Upper lobe of right lung (tissue), 1 donor: ENCODE results near the gene COL21A1. TPM values are rescaled to one million over a fixed set of nuclear protein-coding genes. Genes with fewer than 3 reads are reported as not detected.
A peak's percentile ranks its signal among the peaks of the same experiment; 100 is the strongest.

Experiments used
- ATAC-seq: fragments of 200-7000 bp; cut with Tn5 transposase; one replicate; pipeline ENCODE4 v1.9.1; 2020; ENCODE audit warnings: mild to moderate bottlenecking, moderate library complexity
- DNase-seq: peaks from one replicate; pipeline ENCODE4 v3.0.0-alpha.2; 2020
- H3K27ac ChIP-seq: fragments of 200-600 bp; one replicate; pipeline ENCODE4 v1.8.0; 2022
- H3K27me3 ChIP-seq: fragments of 200-600 bp; one replicate; pipeline ENCODE4 v1.8.0; 2022; ENCODE audit warnings: mild to moderate bottlenecking
- H3K36me3 ChIP-seq: fragments of 200-600 bp; one replicate; pipeline ENCODE4 v1.8.0; 2022
- H3K4me1 ChIP-seq: fragments of 200-600 bp; one replicate; pipeline ENCODE4 v1.8.0; 2022
- H3K4me3 ChIP-seq: fragments of 200-600 bp; one replicate; pipeline ENCODE4 v1.8.0; 2022; ENCODE audit warnings: mild to moderate bottlenecking
- H3K9me3 ChIP-seq: fragments of 200-600 bp; one replicate; pipeline ENCODE4 v1.8.0; 2022
- intact Hi-C: fragments of 100-400 bp; cut with DNase I; formaldehyde crosslinking; loops from one replicate; pipeline ENCODE4 v1.11.0; 2022
- long read RNA-seq: library from polyadenylated mRNA; unstranded; transcript quantifications from one replicate; pipeline ENCODE4 v2.0.0, GENCODE V29; 2021
- total RNA-seq: library from RNA; stranded (reverse); fragmentation: NEBNext Ultra II Directional; extraction: Animal tissue kit (Norgen Biotek cat#: 25700); gene quantifications from one replicate; pipeline ENCODE4 v1.2.1, GENCODE V29; 2021
- TF ChIP-seq, protein P1 (sequence below): fragments of 200-600 bp; IDR thresholded peaks from one replicate; pipeline ENCODE4 v1.8.0; 2022; ENCODE audit warnings: antibody characterized with exemption
- donor health status: DM: no; HTN: yes; CAD: no; lungs with severe emphysema.

The COL21A1 gene
- total RNA-seq: 15.6 TPM
- long read RNA-seq, partial matches to known transcripts: 1 of 2 reads
- long read RNA-seq, other reads (novel, unspliced or antisense): 1 of 2 reads

DNA sequence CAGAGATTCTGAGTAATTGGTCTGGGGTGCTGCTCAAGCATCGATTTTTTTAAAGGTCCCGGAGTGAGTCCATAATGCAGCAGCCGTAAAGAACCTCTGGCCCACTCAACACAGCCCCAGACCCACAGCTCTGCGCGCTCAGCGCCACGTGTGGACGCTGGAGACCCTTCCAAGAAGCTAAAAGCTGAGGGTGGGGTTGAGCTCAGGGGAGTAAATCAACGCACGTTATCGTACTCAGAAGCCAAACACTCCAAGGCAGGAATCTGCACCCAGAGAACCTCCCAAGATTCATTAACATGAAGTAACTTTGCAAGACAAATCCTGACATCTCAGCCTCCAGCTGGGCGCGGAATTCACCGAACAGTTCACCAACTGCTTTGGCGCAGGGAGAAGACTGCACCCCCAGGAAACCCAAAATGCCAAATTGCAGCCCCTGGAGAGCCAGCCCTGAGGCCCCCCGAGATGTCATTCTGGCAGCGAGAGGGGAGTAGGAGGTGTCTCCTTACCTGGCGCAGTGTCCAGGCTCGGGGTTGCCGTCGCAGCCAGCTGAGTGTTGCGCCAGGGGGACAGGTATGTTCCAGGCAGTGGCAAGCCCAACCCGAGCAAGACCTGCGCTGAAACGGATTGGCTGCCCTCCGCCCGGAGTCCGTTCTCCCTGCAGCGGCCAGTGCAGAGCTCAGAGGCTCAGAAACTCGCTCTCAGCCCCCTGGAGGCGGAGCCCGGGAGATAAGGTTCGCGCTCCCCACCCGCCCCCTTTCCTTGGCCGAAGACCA is at the start of gene COL21A1:
COL21A1 (minus strand) TSS at position 700 of the 773 bp plus-strand sequence. CDS start 64,962 bp downstream, outside the sequence.
- no peaks in the 10 kb centered on the region for H3K27me3 ChIP-seq
- ATAC-seq: peak; percentile 70
- H3K36me3 ChIP-seq: no peaks in the 10 kb centered on the region
- intact Hi-C loops: no loop called here
- TF ChIP-seq, protein P1, sequence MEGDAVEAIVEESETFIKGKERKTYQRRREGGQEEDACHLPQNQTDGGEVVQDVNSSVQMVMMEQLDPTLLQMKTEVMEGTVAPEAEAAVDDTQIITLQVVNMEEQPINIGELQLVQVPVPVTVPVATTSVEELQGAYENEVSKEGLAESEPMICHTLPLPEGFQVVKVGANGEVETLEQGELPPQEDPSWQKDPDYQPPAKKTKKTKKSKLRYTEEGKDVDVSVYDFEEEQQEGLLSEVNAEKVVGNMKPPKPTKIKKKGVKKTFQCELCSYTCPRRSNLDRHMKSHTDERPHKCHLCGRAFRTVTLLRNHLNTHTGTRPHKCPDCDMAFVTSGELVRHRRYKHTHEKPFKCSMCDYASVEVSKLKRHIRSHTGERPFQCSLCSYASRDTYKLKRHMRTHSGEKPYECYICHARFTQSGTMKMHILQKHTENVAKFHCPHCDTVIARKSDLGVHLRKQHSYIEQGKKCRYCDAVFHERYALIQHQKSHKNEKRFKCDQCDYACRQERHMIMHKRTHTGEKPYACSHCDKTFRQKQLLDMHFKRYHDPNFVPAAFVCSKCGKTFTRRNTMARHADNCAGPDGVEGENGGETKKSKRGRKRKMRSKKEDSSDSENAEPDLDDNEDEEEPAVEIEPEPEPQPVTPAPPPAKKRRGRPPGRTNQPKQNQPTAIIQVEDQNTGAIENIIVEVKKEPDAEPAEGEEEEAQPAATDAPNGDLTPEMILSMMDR: peak; percentile 22
- no peaks in the 10 kb centered on the region for H3K9me3 ChIP-seq
- H3K27ac ChIP-seq: peak within 1 kb of the TSS; percentile 39
- peak within 1 kb of the TSS; percentile 52 for H3K4me3 ChIP-seq
- DNase-seq: peak; percentile 65
- peaks cover 6% of the 10 kb centered on the region for H3K4me1 ChIP-seq

DNA sequence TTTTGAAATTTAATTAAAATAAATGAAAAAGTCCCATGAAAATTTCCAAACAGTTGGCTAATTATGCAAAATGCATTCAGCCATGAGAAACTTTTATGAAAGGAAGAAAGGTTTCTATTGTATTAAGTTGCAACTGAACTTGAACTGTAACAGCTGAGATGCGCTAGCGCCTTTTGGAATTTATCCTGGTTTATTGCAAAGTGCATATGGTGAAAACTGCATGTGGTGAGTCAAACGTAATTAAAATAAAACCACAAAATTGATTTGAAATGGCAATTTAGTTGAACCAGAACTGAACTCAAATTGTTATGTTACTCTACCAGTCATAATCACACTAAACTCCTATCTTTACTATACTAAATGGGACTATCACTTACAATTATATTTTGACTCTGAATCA is 46.4 kb upstream of the COL21A1 start:
- intact Hi-C loops: loop anchor here (5.0 kb wide), 1 partner anchor 311 kb away; no protein-coding TSS in a partner anchor
- no peaks in the 10 kb centered on the region for H3K27me3 ChIP-seq
- ATAC-seq (no peak), DNase-seq (no peak)
- no peaks in the 10 kb centered on the region for H3K36me3 ChIP-seq
- H3K9me3 ChIP-seq: no peaks in the 10 kb centered on the region
- no peaks in the 10 kb centered on the region for H3K4me1 ChIP-seq
- TF ChIP-seq, protein P1: no peak
- no peak overlapping the region for H3K4me3 ChIP-seq
- no peak overlapping the region for H3K27ac ChIP-seq

DNA sequence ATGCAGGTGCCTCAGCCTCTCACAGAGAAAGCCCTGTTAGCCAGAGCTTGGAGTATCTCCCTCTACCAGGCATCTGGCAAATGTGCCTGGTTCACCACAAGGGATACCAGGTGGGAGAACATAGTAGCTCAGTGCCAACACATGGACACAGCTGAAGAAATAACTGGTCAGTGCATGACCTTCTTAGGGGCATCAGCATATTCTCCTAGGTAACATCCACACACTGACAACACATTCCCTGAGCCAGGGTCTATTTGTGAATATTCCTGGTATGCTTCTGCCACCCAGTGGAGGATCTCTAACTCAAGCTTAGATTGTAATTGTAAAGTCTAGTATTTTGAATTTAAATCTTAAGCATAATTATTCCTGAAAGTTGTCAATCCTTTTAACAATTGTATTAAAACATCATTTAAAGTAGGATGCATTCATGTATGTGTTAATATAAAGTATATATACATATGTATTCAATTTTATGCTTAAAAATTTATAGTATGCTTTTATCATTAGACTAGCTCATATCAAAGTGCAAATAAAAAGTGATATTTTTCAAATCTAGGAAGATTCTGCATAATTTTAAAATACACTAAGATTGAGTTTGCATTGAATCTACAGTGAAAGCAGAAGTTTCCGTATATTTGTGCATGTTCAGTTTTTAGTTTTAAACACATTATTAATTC is 45.3 kb upstream of the COL21A1 start:
- DNase-seq: no peak
- Histone ChIP-seq H3K4me1 (no peaks in the 10 kb centered on the region), H3K36me3 (no peaks in the 10 kb centered on the region), H3K4me3 (no peak overlapping the region), H3K27me3 (no peaks in the 10 kb centered on the region), H3K9me3 (no peaks in the 10 kb centered on the region), H3K27ac (no peak overlapping the region)
- TF ChIP-seq, protein P1: peak; percentile 66
- peak; percentile 83 for ATAC-seq
- intact Hi-C loops: loop anchor here (5.0 kb wide), 1 partner anchor 310 kb away; no protein-coding TSS in a partner anchor

- no peaks in the 10 kb centered on the region for H3K36me3 ChIP-seq
- no peaks in the 10 kb centered on the region for H3K4me1 ChIP-seq
- H3K27me3 ChIP-seq: no peaks in the 10 kb centered on the region
- DNase-seq (no peak), ATAC-seq (no peak)
- H3K9me3 ChIP-seq: no peaks in the 10 kb centered on the region
- H3K27ac ChIP-seq: no peak overlapping the region
- H3K4me3 ChIP-seq: no peak overlapping the region
- intact Hi-C loops: loop anchor here (5.0 kb wide), 1 partner anchor 309 kb away; no protein-coding TSS in a partner anchor
- TF ChIP-seq, protein P1: no peak
These were observed 44.0 kb upstream of the COL21A1 start for GRCh38 chr6:56291302-56291917.

DNA sequence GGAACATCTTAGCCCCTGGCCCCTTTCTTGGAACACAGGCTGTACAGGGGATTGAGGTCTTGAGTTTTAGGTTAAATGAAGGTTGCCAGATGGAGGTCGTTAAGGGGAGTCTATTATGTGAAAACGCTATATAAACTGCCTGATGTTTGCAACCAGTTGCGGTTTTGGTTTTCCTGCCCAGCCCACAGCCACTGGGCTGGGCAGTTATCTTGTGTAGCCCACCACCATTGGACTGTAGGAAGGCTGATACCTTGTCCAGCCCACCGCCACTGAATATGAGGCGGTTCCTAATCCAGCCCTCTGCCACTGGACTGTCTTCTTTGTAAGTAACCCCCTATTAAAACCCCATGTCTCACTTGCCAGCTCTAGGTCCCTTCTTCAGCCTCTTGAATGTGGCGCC is 42.3 kb upstream of the COL21A1 start:
- Histone ChIP-seq H3K27ac (no peak overlapping the region), H3K36me3 (no peaks in the 10 kb centered on the region), H3K4me1 (no peaks in the 10 kb centered on the region), H3K4me3 (no peak overlapping the region), H3K27me3 (no peaks in the 10 kb centered on the region), H3K9me3 (no peaks in the 10 kb centered on the region)
- intact Hi-C loops: loop anchor here (5.0 kb wide), 1 partner anchor 307 kb away; no protein-coding TSS in a partner anchor
- no peak for DNase-seq
- TF ChIP-seq, protein P1: no peak
- ATAC-seq: no peak
